ENCODE results near the gene PLA2G6.
A peak's percentile ranks its signal among the peaks of the same experiment; 100 is the strongest.

Gene PLA2G6

GRCh38 chr22:38204784-38205183 lies 23.2 kb upstream of the PLA2G6 start:
- Histone ChIP-seq H4K20me1 (ENCODE audit: insufficient read depth) (no peaks in the 10 kb centered on the region), H3K9ac (no peak overlapping the region), H3K27me3 (ENCODE audit: insufficient read depth, low read depth) (no peaks in the 10 kb centered on the region), H3K4me3 (IDR thresholded peaks at IDR 0.05; ENCODE audit: insufficient read depth, low read depth, low read length) (no peak overlapping the region), H2AFZ (ENCODE audit: low read depth) (no peak overlapping the region), H3K4me1 (ENCODE audit: low read depth, poor library complexity, severe bottlenecking) (peaks cover 34% of the 10 kb centered on the region), H3K27ac (no peak overlapping the region), H3K4me2 (peak overlapping the region; percentile 26; the same call in 1 of the 2 replicates), H3K79me2 (ENCODE audit: insufficient read depth, low read depth) (no peaks in the 10 kb centered on the region; the same call in 1 of the 2 replicates), H3K36me3 (ENCODE audit: insufficient read depth) (no peaks in the 10 kb centered on the region)
- TF ChIP-seq CTCF (conservative IDR thresholded peaks at IDR 0.05; ENCODE audit: low read depth, low read length) = no peak

- H3K4me1 ChIP-seq (ENCODE audit: low read depth, poor library complexity, severe bottlenecking) = peaks cover 39% of the 10 kb centered on the region
- no peaks in the 10 kb centered on the region for H4K20me1 ChIP-seq (ENCODE audit: insufficient read depth)
- no peak overlapping the region for H2AFZ ChIP-seq (ENCODE audit: low read depth)
- H3K36me3 ChIP-seq (ENCODE audit: insufficient read depth) = no peaks in the 10 kb centered on the region
- H3K4me3 ChIP-seq (IDR thresholded peaks at IDR 0.05; ENCODE audit: insufficient read depth, low read depth, low read length) = no peak overlapping the region
- no peak overlapping the region for H3K9ac ChIP-seq
- H3K4me2 ChIP-seq = peak overlapping the region; percentile 98
- no peaks in the 10 kb centered on the region; the same call in 1 of the 2 replicates for H3K79me2 ChIP-seq (ENCODE audit: insufficient read depth, low read depth)
- no peak overlapping the region for H3K27ac ChIP-seq
- TF ChIP-seq CTCF (conservative IDR thresholded peaks at IDR 0.05; ENCODE audit: low read depth, low read length) = no peak
- no peaks in the 10 kb centered on the region for H3K27me3 ChIP-seq (ENCODE audit: insufficient read depth, low read depth)
These were observed 22.4 kb upstream of the PLA2G6 start for GRCh38 chr22:38203855-38204514.

- Histone ChIP-seq H3K27ac (no peak overlapping the region), H3K4me1 (ENCODE audit: low read depth, poor library complexity, severe bottlenecking) (peaks cover 43% of the 10 kb centered on the region), H3K9ac (peak overlapping the region; percentile 81; the same call in 1 of the 2 replicates), H3K4me3 (IDR thresholded peaks at IDR 0.05; ENCODE audit: insufficient read depth, low read depth, low read length) (no peak overlapping the region), H4K20me1 (ENCODE audit: insufficient read depth) (no peaks in the 10 kb centered on the region), H3K27me3 (ENCODE audit: insufficient read depth, low read depth) (no peaks in the 10 kb centered on the region), H3K4me2 (peak overlapping the region; percentile 98), H3K79me2 (ENCODE audit: insufficient read depth, low read depth) (no peaks in the 10 kb centered on the region; the same call in 1 of the 2 replicates), H3K36me3 (ENCODE audit: insufficient read depth) (no peaks in the 10 kb centered on the region), H2AFZ (ENCODE audit: low read depth) (peak overlapping the region; percentile 64)
- TF ChIP-seq CTCF (conservative IDR thresholded peaks at IDR 0.05; ENCODE audit: low read depth, low read length) = no peak
These were observed 21.6 kb upstream of the PLA2G6 start for GRCh38 chr22:38203090-38203810.

GRCh38 chr22:38202437-38203089 lies 20.9 kb upstream of the PLA2G6 start:
- Histone ChIP-seq H3K4me1 (ENCODE audit: low read depth, poor library complexity, severe bottlenecking) (peaks cover 43% of the 10 kb centered on the region), H3K27me3 (ENCODE audit: insufficient read depth, low read depth) (no peaks in the 10 kb centered on the region), H3K4me3 (IDR thresholded peaks at IDR 0.05; ENCODE audit: insufficient read depth, low read depth, low read length) (no peak overlapping the region), H3K36me3 (ENCODE audit: insufficient read depth) (no peaks in the 10 kb centered on the region), H2AFZ (ENCODE audit: low read depth) (peak overlapping the region; percentile 64), H3K27ac (peak overlapping the region; percentile 52), H3K9ac (peak overlapping the region; percentile 81), H4K20me1 (ENCODE audit: insufficient read depth) (no peaks in the 10 kb centered on the region), H3K4me2 (peak overlapping the region; percentile 98), H3K79me2 (ENCODE audit: insufficient read depth, low read depth) (no peaks in the 10 kb centered on the region)
- TF ChIP-seq CTCF (conservative IDR thresholded peaks at IDR 0.05; ENCODE audit: low read depth, low read length) = no peak
